ENCODE measurements around the gene OR51I2.

The OR51I2 gene, protein sequence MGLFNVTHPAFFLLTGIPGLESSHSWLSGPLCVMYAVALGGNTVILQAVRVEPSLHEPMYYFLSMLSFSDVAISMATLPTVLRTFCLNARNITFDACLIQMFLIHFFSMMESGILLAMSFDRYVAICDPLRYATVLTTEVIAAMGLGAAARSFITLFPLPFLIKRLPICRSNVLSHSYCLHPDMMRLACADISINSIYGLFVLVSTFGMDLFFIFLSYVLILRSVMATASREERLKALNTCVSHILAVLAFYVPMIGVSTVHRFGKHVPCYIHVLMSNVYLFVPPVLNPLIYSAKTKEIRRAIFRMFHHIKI

DNA sequence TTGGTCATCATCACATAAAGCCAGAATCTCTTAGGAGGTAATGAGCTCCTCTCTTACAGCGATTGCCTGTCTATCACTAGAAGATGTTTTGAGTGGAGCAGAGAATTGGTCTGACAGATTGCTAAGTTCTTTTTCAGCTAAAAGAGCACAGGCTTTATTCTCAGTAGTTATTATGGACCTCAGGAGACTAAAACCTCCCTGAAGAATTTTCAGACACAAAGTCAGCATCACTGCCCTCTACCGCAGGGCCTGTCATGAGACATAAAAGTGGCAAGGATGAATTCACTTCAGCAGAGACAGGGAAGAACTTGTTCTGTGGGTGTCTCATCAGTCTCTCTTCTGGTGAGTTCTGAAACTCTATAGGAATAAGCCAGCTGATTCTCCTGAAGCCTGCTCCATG lies at the start of gene OR51I2:
Gene OR51I2, plus strand, starts transcription at position 301 of the 400 bp plus-strand sequence. CDS start 4,166 bp downstream, outside the sequence.
- no peak for DNase-seq (ENCODE audit: low read depth)

DNA sequence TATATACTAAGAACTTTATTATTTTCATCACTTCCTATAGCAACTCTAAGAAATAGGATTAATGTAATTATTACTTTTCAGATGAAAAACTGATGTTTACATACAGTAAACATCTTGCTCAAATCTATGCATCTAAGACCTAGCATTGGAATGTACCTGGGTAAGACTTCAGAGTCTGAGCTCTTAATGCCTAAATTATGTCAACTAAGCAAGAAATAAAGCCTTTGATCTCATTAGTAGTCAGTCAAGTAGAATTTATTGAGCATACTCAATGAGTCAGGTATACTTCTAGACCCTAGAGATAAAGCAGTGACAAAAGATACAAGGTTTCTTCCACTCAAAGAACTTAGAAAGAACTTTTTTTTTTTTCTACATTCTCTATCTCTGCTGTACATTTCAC lies 44.0 kb upstream of the OR51I2 start:
- no peak for DNase-seq (ENCODE audit: low read depth)

DNA sequence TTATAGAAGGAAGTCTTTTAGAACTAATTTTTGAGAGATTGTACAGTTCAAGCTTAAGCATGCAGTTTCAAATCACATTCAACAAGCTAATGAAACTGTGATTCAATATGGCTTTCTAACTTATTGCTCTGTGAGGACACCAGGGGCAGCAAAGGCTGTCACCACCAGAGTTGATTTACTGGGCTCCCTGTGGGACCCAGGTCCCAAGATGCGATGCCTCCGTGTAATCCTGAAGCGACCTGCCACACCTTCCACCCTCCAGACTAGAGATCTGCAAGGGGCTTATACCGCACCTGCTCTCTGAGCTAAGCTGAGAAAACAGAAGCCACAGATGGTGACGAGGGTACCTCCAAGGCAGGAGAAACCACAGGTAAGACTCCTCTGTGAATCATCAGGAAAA lies 28.1 kb upstream of the OR51I2 start:
- no peak for DNase-seq (ENCODE audit: low read depth)

DNA sequence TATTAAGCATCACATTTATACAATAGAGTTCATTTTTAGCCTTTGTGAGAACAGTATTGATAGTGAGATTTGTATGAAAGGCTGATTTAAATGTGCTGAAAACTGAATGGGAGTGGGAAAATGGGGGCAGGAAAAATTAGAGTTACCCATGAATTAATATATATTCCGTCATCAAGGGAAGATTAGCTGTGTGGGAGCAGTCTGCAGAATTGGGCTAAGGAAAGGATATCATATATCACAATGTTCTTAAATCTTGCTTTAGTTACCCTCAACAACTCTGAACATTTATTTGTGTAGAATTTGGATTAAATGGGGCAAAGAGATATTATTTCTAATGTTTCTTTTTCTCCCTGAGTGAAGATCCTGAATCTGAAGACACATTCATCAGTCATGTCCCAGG lies 27.3 kb upstream of the OR51I2 start, which contains the start of gene OR51Q1:
Gene OR51Q1, plus strand, starts transcription at position 301 of the 400 bp plus-strand sequence. Its CDS starts 90 bp downstream, at position 391.
- DNase-seq (ENCODE audit: low read depth) = no peak

DNA sequence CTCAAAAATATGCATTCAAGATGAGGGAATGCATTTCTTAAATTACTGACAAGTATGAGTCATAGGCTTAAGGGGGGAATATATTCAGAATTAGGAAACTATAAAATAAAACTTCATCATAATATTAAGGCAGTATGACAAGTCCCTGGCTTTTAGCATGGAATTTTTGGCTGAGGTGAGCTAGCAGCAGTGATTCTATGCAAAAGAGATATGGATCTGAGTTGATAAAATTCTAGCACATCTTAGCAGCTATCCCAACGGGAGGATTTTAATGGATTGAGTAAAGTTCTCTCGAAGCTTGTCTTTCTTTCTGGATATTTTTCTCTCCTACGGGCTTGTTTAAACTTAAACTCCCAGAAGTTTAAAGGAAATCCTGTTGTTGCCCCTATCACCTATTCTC lies 26.0 kb upstream of the OR51I2 start:
- no peak for DNase-seq (ENCODE audit: low read depth)

DNA sequence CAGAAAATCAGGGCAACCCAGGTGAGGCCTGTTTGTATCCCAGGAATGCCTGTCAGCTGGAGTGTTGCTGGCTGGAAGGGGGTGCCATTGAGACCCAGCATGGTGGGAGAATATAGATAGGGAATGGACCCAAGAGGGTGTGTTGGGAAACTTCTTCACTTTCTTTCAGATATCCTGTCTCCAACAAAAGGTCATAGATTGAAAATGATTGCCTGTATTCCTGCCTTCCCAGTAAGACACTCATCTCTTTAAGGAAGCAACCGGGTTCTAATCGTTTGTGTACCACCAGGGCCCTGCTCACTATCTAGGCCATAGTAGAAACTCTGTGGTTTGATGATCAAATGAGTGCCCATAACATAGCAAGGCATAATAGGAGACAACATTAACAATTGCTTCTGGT lies 7.7 kb upstream of the OR51I2 start, which contains the start of gene OR51I1:
Gene OR51I1, minus strand, starts transcription at position 101 of the 400 bp plus-strand sequence. Its CDS starts 0 bp downstream, at position 101.
- no peak for DNase-seq (ENCODE audit: low read depth)

DNA sequence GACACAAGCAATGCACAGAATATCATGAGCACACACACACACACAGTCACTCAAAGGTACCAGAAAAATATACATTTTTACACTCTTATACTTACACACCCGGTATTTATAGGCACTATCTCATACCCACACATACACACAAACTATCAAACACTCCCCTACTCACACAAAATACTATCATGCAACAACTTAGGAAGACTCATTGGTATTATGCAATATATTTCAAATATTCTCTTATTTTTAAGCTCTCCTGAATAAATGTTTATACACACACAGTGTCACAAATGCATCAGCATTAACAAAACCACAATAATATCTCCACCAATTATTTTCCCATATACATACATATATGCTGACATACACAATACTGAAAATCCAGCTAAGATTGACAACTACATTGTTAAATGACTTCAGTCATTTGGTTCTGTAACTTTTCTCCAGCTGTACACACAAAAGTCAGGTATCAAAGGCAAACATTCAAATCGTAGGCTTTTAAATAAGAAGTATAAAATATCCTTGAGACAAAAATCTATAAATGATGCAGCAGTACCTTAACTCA lies 5.2 kb upstream of the OR51I2 start:
- no peak for DNase-seq (ENCODE audit: low read depth)

DNA sequence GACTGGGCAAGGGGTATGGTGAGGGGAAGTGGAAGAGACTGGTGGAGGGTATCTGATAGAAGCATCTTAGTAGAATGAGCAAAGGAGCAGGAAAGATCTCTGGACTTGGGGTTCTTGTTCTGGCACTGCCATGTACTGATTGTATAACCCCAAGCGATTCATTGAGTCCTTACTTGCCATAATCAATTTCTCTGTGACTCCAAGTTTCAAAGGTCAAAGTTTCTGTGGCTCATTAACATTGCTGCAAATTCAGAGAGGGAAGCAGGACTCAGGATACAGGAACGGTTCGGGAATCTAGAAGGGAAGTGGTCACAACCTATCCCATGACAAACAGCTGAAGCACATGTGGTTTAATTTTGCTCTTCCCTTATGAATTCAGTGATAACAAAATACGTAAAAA lies 309 bp downstream of the OR51I2 start:
- DNase-seq (ENCODE audit: low read depth) = no peak

DNA sequence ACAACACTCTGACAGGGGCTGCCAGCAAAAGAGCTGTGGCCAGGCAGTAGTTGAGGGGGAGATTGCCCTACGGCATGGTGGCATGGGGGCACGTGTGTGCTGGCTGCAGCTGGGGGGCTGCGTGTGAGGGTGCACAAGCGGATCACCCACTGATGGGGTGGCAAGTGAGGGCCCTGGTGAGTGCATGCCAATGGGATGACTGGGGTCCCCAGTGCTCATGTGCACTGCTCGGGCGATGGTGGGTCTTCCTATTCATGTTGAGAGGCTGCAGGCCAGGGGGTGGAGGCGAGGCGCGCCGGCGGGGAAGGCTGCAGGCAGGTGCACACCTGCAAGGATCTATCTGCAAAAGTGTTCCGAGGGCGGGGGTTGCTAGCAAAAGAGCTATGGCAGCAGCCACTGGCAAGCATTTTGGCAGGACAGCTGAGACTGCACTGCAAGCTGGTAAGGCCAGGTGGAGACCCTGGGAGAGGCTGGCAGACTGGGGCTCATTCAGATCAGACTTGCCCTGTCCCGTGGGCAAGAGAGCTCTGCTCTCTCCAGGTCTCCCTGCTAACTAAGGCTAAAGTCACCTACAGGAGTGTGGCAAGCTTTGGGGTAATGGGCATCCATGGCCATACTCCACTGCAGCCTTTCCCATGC lies 12.0 kb downstream of the OR51I2 start:
- no peak for DNase-seq (ENCODE audit: low read depth)

DNA sequence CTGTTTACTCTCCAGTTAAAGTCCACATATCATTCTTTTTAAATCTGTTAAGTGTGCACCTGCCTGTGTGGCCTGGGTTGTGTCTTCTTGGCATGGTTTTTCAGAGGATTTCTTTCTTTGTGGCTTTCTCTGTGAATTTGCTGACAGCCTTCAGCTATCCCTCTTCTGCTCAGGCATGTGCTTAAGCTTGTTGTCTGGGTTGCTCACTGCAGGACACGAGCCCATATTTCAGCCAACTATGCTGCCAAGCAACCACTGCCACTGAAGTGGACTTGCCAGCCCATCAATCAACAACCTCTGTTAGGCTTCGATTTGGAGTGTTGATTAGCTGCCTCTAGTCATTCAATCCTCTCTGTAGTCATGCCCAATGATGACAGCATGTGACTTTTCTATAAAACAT lies 18.4 kb downstream of the OR51I2 start:
- no peak for DNase-seq (ENCODE audit: low read depth)

DNA sequence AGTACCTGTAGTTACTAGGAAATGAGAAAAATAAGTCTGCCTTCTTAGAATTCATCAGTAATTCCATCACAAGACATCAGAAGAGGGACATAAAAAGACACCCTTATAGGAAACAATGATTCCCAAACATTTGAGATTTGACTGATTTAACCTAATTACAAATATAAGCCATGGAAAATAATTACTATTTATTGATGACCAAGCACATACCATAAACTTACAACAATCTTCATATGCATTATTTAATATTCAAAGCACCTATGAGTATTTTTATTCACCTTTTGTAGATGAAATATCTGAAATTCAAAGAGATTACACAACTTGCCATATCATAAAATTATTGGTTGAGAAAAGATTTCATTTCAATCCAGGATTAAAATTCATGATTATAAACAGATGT lies 24.8 kb downstream of the OR51I2 start:
- DNase-seq (ENCODE audit: low read depth) = no peak

DNA sequence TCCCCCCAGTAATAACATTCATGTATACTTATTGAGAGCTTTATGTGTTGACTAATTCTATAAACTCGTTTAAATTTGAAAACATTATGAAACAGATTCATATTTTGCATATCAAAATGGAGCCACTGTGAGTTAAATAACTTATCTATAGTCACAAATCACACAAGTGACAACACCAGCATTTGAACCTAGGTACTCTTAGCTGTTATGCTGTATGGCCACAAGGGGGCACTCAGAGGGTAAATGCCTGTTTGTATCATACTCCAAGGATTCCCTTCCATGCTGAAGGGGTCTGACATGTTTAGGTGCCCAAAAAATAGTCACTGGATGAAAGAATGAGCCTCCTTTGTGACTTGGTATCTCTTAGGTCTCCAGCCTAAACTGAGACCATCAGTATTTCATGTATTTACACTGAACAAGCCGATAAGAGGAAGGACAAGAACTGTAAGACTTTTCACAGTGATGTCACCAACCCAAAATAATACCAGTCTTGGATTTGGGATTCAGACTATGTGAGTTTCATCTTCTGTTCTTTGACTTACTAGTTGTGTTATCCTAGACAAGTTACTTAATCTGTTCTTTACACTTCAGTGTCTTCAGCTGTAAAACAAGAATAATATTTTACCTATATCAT lies 27.2 kb downstream of the OR51I2 start:
- DNase-seq (ENCODE audit: low read depth) = peak; percentile 20

DNA sequence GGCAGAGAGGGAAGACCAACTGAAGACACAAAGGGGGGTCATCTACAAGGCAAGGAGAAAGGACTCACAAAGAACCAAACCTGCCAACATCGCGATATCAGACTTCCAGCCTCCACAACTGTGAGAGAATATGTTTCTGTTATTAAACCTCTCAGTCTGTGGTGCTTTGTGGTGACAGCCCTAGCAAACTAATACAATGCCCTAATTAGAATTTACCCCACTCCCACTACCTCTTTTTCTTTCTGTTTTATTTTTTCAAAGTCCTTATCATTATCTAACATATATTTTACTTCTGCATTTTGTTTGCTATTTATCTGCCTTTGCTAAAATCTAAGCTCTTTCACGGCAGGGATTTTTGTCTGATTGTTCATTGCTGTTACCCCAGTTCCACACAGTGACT lies 36.9 kb downstream of the OR51I2 start:
- no peak for DNase-seq (ENCODE audit: low read depth)

DNA sequence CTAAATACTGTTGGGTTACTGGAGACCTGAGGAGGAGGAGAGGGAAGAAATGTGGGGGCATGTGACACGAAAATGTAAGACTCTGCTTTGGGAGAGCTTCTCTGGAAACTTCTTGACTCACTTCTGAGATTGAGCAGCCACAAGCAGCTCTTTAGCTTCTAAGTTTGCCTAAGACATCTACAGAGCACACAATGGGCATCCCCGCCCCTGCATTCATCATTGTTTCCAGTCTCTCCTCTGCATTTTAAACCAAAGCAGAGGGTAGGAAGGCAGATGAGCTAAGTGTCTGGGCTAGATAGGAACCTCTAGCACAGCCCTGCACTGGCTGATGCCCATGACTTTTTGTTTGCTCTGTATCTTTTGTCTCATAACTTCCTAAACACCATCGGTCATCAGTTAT lies 37.3 kb downstream of the OR51I2 start:
- DNase-seq (ENCODE audit: low read depth) = no peak

DNA sequence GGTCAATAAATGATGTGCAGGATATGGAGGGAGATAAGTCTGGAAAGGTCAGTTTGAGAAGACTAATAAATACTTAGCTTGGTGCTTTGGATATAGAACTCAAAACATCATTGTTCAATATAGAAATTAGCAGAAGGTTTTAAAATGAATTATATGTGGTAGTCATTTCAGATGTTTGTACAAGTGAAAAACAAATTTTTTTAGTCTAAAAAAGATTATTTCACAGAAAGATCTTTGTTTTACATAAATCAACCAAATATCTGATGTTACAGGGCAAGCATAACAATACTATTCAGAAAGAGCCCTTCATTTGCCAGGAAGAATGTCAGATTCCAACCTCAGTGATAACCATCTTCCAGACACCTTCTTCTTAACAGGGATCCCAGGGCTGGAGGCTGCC lies 39.3 kb downstream of the OR51I2 start, which contains the start of gene OR52D1:
Gene OR52D1, plus strand, starts transcription at position 301 of the 400 bp plus-strand sequence. Its CDS starts 22 bp downstream, at position 323.
- no peak for DNase-seq (ENCODE audit: low read depth)

DNA sequence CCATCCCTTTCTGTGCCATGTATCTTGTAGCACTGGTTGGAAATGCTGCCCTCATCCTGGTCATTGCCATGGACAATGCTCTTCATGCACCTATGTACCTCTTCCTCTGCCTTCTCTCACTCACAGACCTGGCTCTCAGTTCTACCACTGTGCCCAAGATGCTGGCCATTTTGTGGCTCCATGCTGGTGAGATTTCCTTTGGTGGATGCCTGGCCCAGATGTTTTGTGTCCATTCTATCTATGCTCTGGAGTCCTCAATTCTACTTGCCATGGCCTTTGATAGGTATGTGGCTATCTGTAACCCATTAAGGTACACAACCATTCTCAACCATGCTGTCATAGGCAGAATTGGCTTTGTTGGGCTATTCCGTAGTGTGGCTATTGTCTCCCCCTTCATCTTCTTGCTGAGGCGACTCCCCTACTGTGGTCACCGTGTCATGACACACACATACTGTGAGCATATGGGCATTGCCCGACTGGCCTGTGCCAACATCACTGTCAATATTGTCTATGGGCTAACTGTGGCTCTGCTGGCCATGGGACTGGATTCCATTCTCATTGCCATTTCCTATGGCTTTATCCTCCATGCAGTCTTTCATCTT lies 39.8 kb downstream of the OR51I2 start:
- DNase-seq (ENCODE audit: low read depth) = no peak

DNA sequence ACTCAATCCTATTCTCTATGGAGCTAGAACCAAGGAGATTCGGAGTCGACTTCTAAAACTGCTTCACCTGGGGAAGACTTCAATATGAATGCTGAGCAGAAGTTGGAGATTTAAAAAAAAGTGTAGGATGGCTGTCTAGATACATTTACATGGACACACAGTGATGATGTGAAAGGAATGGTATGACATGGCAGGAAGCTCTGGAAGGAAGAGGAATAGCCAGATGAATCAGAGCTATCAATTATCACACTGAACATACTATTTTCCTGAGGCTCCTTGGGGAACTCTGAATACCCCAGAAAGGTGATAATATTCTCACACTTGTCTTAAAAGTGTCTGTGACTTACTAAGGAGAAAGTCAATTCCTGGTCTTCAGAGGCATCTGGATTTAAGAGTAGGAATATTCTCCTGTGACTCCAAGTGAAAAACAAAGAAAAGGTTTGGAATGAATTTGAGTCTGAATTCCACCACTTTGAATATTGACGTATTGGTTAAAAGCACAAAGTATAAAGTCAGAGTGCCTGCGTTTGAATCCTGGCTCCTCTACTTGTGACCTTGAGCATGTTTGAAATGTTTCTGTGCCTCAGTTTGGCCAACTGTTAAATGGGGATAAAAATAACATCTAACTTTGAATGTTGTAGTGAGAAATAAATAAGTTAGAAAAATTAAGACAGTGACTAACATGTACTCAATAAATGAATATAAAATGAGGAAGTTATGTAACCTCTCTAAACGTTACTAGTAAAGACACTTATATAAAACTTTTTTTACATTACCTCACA lies 40.6 kb downstream of the OR51I2 start:
- DNase-seq (ENCODE audit: low read depth) = no peak

DNA sequence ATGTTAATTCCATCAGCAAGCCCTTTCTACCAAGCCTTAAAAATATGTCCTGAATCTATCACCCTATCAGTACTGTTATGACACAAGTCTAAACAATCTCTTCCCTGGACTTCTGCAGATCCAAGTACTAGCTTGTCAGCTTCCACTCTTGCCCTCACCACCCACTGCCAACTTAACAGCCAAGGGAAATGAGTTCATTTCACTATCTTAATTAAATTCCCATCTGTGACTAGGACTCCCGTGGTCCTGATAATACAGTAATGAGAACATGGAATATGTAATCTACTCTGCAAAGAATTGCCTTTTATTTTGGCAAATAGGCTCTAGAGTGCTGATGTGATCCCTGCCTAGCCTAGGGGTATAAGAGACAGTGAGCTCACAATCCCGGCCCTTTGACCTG lies 50.5 kb downstream of the OR51I2 start:
- DNase-seq (ENCODE audit: low read depth) = no peak

DNA sequence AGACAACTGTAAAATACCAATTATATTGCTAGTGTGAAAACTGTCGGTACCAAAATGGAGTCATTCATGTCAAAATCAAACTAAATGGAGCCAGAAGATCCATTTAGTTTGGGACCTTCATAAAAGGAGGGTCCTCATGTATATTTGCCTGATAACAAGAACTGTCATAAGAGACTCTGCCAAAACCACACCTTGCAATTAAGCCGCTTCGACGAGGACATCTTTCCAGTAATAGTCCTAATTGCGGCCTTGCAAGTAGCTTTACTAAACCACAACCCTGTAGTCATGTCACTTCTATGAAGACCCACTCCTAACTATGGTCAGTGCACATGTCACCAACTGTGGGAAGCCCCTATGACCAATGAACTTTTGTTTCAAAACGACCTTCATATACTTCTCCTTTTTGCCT lies 51.3 kb downstream of the OR51I2 start:
- DNase-seq (ENCODE audit: low read depth) = no peak

DNA sequence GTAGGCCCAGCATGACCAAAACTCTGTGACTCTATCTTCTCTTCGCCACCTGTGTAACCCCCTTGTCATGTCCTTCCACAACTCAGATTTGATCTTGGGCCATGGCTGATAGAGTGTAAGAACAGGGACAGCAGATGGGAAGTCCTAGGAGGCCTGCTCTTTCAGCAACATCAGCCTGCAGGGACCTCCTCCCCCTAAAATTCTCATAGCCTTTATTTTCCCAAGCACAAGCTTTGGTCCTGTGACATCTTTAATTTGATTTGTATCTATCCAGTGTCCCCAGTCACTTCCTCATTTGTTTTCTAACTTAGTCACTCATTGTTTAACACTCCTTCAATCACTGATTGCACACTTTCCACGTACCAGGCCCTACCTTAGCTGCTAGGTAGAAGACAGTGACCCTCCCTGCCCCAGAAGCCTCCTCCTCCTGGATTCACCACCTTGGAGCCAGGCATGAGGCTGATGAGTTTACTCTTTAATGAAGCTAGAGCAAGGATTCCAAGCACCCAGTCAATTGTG lies 55.3 kb downstream of the OR51I2 start:
- DNase-seq (ENCODE audit: low read depth) = no peak

DNA sequence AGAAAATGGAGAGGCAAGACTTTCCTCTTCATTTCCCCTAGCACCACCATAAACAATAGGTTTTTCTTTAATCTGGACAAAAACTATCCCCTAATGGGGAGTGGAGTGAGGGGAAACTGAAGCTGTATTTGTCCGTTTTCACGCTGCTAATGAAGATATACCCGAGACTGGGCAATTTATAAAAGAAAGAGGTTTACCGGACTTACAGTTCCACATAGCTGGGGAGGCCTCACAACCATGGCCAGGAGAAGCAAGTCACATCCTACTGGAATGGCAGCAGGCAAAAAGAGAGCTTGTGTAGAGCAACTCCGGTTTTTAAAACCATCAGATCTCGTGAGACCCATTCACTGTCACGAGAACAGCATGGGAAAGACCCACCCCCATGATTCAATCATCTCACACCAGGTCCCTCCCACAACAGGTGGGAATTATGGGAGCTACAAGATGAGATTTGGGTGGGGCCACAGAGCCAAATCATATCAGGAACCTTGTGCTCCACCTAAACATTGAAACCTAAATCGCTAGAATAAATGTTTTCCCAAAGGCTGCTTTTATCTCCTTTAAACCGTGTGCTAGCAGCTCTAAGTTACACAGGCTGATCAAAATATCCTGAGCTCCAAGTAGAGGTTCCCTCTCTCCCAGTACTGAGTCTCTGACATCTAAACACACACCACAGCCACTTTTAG lies 56.4 kb downstream of the OR51I2 start:
- no peak for DNase-seq (ENCODE audit: low read depth)
